ENCODE data around the gene MAP3K19. TPM values are rescaled to one million over a fixed set of nuclear protein-coding genes. Genes with fewer than 3 reads are reported as not detected.

MAP3K19 gene
- total and polyA plus RNA-seq, 2 experiments from 2014 or later, result not detected

GRCh38 chr2:134988994-134989605 is 58.1 kb downstream of the MAP3K19 start (continued):
- TF ChIP-seq ZNF462 (CRISPR knock-in tag; IDR thresholded peaks at IDR 0.05), result no peak

- Histone ChIP-seq H3K36me3 (ENCODE audit: insufficient read depth) (no peaks in the 10 kb centered on the region), H3K27ac (ENCODE audit: low read depth) (no peak overlapping the region)
- no peak overlapping the region for H3K4me3 Mint-ChIP-seq
- TF ChIP-seq ETS1 (IDR thresholded peaks at IDR 0.05), result no peak
- no peak for TF ChIP-seq STAT1 (IDR thresholded peaks at IDR 0.05; ENCODE audit: unreplicated experiment)
- TF ChIP-seq ZNF114 (CRISPR knock-in tag; IDR thresholded peaks at IDR 0.05), result no peak
- TF ChIP-seq JUNB (IDR thresholded peaks at IDR 0.05; ENCODE audit: unreplicated experiment), result no peak
- TF ChIP-seq ZNF331 (CRISPR knock-in tag; IDR thresholded peaks at IDR 0.05; ENCODE audit: low read depth), result no peak
- no peak for TF ChIP-seq ZNF462 (CRISPR knock-in tag; IDR thresholded peaks at IDR 0.05)
- TF ChIP-seq NANOG (IDR thresholded peaks at IDR 0.05; ENCODE audit: borderline replicate concordance), result no peak
Measured at GRCh38 chr2:134985061-134985460, 62.2 kb downstream of the MAP3K19 start.

More at GRCh38 chr2:134985061-134985460, 62.2 kb downstream of the MAP3K19 start:
- no peaks in the 10 kb centered on the region for H3K9me3 Mint-ChIP-seq
- Histone ChIP-seq H3K79me2 (replicated peaks; ENCODE audit: insufficient read depth) (no peaks in the 10 kb centered on the region), H3K4me2 (no peak overlapping the region), H3K9me2 (ENCODE audit: insufficient read depth) (0 out of 2 replicates have a peak, but pooled peaks cover 6% of the 10 kb centered on the region), H3K27me3 (ENCODE audit: insufficient read depth) (no peaks in the 10 kb centered on the region), H3K4me1 (ENCODE audit: insufficient read depth) (no peaks in the 10 kb centered on the region), H3F3A (replicated peaks; ENCODE audit: low read depth) (no peaks in the 10 kb centered on the region), H4K20me1 (replicated peaks; ENCODE audit: insufficient read depth) (no peaks in the 10 kb centered on the region), H3K4me3 (no peak overlapping the region), H2AFZ (no peak overlapping the region)
- no peaks in the 10 kb centered on the region for H3K27me3 Mint-ChIP-seq (ENCODE audit: insufficient read depth, low read depth, poor library complexity)
- no peak overlapping the region for H3K27ac Mint-ChIP-seq
- H3K4me1 Mint-ChIP-seq, result no peaks in the 10 kb centered on the region; the same call in 2 of the 3 replicates
- no peaks in the 10 kb centered on the region for H3K36me3 Mint-ChIP-seq (ENCODE audit: low read depth)
- no peak for DNase-seq (ENCODE audit: low spot score)
- no peak for ATAC-seq

Measured in GM23338 (cell line).